Panc1 (cell line): ENCODE results near the gene RNF114. TPM values are rescaled to one million over a fixed set of nuclear protein-coding genes. Genes with fewer than 3 reads are reported as not detected.

Source experiments
- ATAC-seq: fragments of 200-7000 bp; cut with Tn5 transposase; 2 replicates; pipeline ENCODE4 v1.9.1; 2020; ENCODE audit warnings: mild to moderate bottlenecking, moderate library complexity
- Bru-seq: library from RNA; stranded (reverse); fragments of 400-500 nt; gene quantifications from one replicate; lab custom pipeline; 2021; lab: Mats Ljungman, UMichigan
- BruChase-seq, 2 experiments: library from RNA; stranded (reverse); fragments of 400-500 nt; gene quantifications; one replicate each; lab custom pipeline; 2021; lab: Mats Ljungman, UMichigan
- BruUV-seq: library from RNA; stranded (reverse); fragments of 400-500 nt; replicated peaks from 2 replicates; lab custom pipeline; 2021; lab: Mats Ljungman, UMichigan
- CTCF ChIA-PET: fragments of 300-600 bp; sonication (Branson Sonifier 250); formaldehyde crosslinking; loops from one replicate; lab custom pipeline; 2022; ENCODE audit warnings: antibody characterized with exemption; lab: Charles Lee
- POLR2A ChIA-PET: fragments of 300-600 bp; sonication (Branson Sonifier 250); formaldehyde crosslinking; loops from one replicate; lab custom pipeline; 2022; ENCODE audit warnings: antibody characterized with exemption; lab: Charles Lee
- DNase-seq: peaks from one replicate; pipeline ENCODE4 v3.0.0-alpha.2; 2010; ENCODE audit warnings: low read depth, low spot score
- H3K27ac ChIP-seq: 2 replicates; pipeline ENCODE4 v1.5.1; 2011; ENCODE audit warnings: mild to moderate bottlenecking, low read length, inconsistent platforms
- H3K27me3 ChIP-seq: fragments of 200-500 bp; sonication (Bioruptor generic); 2 replicates; pipeline ENCODE4 v1.6.0; 2014; ENCODE audit warnings: low read length, inconsistent platforms; ENCODE audit not compliant: control insufficient read depth, insufficient read depth
- H3K36me3 ChIP-seq: fragments of 200-500 bp; sonication (Bioruptor generic); 2 replicates; pipeline ENCODE4 v1.5.1; 2014; ENCODE audit warnings: inconsistent platforms, mild to moderate bottlenecking, low read length, moderate library complexity; ENCODE audit not compliant: control insufficient read depth, insufficient read depth
- H3K4me1 ChIP-seq: 2 replicates; pipeline ENCODE4 v1.5.1; 2011; ENCODE audit warnings: inconsistent platforms, mild to moderate bottlenecking, low read length, moderate library complexity; ENCODE audit not compliant: control insufficient read depth, insufficient read depth
- H3K4me3 ChIP-seq, 2 experiments: 2 replicates each; pipeline ENCODE4 v1.5.1; 2011 to 2012; ENCODE audit warnings: low read depth in 2 of 2, low read length in 2 of 2, mild to moderate bottlenecking in 2 of 2, inconsistent platforms in 1 of 2, moderate library complexity in 1 of 2
- H3K9me3 ChIP-seq: fragments of 200-500 bp; sonication (Bioruptor generic); 2 replicates; pipeline ENCODE4 v1.5.1; 2014; ENCODE audit warnings: low read depth, mild to moderate bottlenecking, inconsistent platforms, low read length, moderate library complexity; ENCODE audit not compliant: control insufficient read depth, insufficient read depth
- POLR2AphosphoS5 ChIP-seq: IDR thresholded peaks from 2 replicates; pipeline ENCODE4 v1.6.1; 2012; ENCODE audit warnings: mild to moderate bottlenecking, low read depth, low read length, moderate library complexity
- SIN3A ChIP-seq: IDR thresholded peaks from 2 replicates; pipeline ENCODE4 v1.6.1; 2012; ENCODE audit warnings: low read depth, mild to moderate bottlenecking, low read length, moderate library complexity, borderline replicate concordance; ENCODE audit not compliant: insufficient read depth
- TCF7L2 ChIP-seq: IDR thresholded peaks from 2 replicates; pipeline ENCODE4 v1.6.1; 2011; ENCODE audit warnings: mild to moderate bottlenecking, low read depth, low read length, inconsistent platforms
- in situ Hi-C: cut with HindIII; loops from 2 replicates; pipeline ENCODE4 v1.10.0; 2016; ENCODE audit warnings: low sequenced_read_pairs, low pct_unique_long_range_greater_than_20kb
- intact Hi-C: fragments of 100-400 bp; cut with micrococcal nuclease; formaldehyde crosslinking; loops from one replicate; pipeline ENCODE4 v1.10.0; 2022; ENCODE audit not compliant: unreplicated experiment
- long read RNA-seq: library from polyadenylated mRNA; unstranded; transcript quantifications from one replicate; pipeline ENCODE4 v2.0.0, GENCODE V29; 2021; ENCODE audit not compliant: unreplicated experiment
- polyA plus RNA-seq: library from polyadenylated mRNA; unstranded; fragments of >200 nt; gene quantifications from one replicate; pipeline ENCODE4 v1.2.1, GENCODE V29; 2012; ENCODE audit warnings: missing spikeins; ENCODE audit not compliant: insufficient read length
- total RNA-seq: library from RNA; stranded (reverse); gene quantifications from one replicate; pipeline ENCODE4 v1.2.1, GENCODE V29; 2021; ENCODE audit not compliant: unreplicated experiment
- TF ChIP-seq, protein P1 (sequence below): fragments of 450-650 bp; IDR thresholded peaks from 2 replicates; pipeline ENCODE4 v1.5.1; 2017; ENCODE audit warnings: mild to moderate bottlenecking
- TF ChIP-seq, protein P2 (sequence below), 2 experiments: IDR thresholded peaks; 2 replicates each; pipeline ENCODE4 v1.6.1; 2011 to 2012; ENCODE audit warnings: low read depth in 2 of 2, control low read depth in 1 of 2, low read length in 1 of 2, mild to moderate bottlenecking in 1 of 2, moderate library complexity in 1 of 2; ENCODE audit not compliant: insufficient read depth in 1 of 2

The RNF114 gene, protein sequence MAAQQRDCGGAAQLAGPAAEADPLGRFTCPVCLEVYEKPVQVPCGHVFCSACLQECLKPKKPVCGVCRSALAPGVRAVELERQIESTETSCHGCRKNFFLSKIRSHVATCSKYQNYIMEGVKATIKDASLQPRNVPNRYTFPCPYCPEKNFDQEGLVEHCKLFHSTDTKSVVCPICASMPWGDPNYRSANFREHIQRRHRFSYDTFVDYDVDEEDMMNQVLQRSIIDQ
- total RNA-seq (70.0 TPM), Bru-seq, nascent RNA (percentile 84 among the genes with signal in this experiment), BruChase-seq, experiment 1, labeled RNA remaining after a 2-hour chase (percentile 89 among the genes with signal in this experiment), BruChase-seq, experiment 2, labeled RNA remaining after a 6-hour chase (percentile 86 among the genes with signal in this experiment)
- polyA plus RNA-seq, result 71.9 TPM
- long read RNA-seq, transcript RNF114-201 (6 exons, 2,503 nt), result major isoform, 59 of 108 reads
- long read RNA-seq, partial matches to known transcripts, result 2 of 108 reads
- long read RNA-seq, other reads (novel, unspliced or antisense), result 45 of 108 reads

DNA sequence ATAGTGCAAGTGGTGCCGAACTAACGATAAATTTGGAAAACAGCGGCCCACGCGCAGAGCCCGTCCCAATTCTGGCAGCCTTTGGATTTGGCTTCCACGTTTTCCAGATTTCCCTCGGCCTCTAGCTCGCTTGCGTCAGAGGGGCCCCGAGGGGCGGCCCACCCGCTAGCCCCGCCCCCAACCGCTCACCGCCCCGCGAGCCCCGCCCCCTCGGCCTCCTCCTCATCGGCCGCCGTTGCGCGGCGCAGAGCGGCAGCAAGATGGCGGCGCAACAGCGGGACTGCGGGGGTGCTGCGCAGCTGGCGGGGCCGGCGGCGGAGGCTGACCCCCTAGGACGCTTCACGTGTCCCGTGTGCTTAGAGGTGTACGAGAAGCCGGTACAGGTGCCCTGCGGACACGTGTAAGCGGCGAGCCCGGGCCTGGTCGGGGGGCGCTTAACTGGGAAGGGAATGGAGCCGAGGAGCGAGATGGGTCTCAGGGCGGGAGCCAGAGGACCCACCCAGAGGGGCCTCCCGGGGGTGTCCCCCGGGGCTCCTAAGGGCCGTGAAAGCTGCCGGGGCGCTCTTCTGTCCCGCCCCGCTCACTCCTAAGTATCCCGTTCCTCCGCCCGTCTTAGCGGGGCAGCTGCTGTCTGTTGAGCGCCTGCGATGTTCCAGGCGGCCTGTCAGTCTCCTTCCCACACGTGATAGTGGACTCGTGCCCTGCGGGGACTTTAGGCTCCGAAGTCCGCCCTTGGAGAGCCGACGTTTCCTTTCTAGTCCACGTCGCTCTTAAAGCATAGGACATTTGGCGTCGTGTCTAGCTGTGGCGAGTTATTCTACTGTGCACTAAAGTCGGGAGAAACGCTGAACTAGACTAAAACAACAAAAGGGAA lies at the start of gene RNF114:
Gene RNF114 (plus strand): TSS at position 245 of the 874 bp plus-strand sequence. CDS start 16 bp downstream, at position 261.
- no TSS peak for BruUV-seq
- Histone ChIP-seq H3K9me3 (no peaks in the 10 kb centered on the region), H3K4me1 (peaks cover 16% of the 10 kb centered on the region), H3K27ac (peak within 1 kb of the TSS; percentile 94), H3K27me3 (no peaks in the 10 kb centered on the region), H3K4me3 (peak within 1 kb of the TSS; percentile 97 to 98), H3K36me3 (peaks cover 5% of the 10 kb centered on the region; the same call in 1 of the 2 replicates)
- ATAC-seq (peak; percentile 91), DNase-seq (no peak)
- ChIA-PET CTCF (interaction anchor here (0.6 to 2.1 kb wide), 2 partner anchors 43 to 135 kb away, joined by 4 to 7 read pairs; no protein-coding TSS in a partner anchor), POLR2A (interaction anchor here (0.5 to 0.6 kb wide), 2 partner anchors 140 to 178 kb away, joined by 3 to 8 read pairs; no protein-coding TSS in a partner anchor)
- intact Hi-C loops (no loop called here), in situ Hi-C loops (no loop called here)
- TF ChIP-seq TCF7L2, result no peak
- TF ChIP-seq, protein P1, sequence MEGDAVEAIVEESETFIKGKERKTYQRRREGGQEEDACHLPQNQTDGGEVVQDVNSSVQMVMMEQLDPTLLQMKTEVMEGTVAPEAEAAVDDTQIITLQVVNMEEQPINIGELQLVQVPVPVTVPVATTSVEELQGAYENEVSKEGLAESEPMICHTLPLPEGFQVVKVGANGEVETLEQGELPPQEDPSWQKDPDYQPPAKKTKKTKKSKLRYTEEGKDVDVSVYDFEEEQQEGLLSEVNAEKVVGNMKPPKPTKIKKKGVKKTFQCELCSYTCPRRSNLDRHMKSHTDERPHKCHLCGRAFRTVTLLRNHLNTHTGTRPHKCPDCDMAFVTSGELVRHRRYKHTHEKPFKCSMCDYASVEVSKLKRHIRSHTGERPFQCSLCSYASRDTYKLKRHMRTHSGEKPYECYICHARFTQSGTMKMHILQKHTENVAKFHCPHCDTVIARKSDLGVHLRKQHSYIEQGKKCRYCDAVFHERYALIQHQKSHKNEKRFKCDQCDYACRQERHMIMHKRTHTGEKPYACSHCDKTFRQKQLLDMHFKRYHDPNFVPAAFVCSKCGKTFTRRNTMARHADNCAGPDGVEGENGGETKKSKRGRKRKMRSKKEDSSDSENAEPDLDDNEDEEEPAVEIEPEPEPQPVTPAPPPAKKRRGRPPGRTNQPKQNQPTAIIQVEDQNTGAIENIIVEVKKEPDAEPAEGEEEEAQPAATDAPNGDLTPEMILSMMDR, result no peak
- peak; percentile 85; the same call in 1 of the 2 replicates for TF ChIP-seq SIN3A
- TF ChIP-seq, protein P2, sequence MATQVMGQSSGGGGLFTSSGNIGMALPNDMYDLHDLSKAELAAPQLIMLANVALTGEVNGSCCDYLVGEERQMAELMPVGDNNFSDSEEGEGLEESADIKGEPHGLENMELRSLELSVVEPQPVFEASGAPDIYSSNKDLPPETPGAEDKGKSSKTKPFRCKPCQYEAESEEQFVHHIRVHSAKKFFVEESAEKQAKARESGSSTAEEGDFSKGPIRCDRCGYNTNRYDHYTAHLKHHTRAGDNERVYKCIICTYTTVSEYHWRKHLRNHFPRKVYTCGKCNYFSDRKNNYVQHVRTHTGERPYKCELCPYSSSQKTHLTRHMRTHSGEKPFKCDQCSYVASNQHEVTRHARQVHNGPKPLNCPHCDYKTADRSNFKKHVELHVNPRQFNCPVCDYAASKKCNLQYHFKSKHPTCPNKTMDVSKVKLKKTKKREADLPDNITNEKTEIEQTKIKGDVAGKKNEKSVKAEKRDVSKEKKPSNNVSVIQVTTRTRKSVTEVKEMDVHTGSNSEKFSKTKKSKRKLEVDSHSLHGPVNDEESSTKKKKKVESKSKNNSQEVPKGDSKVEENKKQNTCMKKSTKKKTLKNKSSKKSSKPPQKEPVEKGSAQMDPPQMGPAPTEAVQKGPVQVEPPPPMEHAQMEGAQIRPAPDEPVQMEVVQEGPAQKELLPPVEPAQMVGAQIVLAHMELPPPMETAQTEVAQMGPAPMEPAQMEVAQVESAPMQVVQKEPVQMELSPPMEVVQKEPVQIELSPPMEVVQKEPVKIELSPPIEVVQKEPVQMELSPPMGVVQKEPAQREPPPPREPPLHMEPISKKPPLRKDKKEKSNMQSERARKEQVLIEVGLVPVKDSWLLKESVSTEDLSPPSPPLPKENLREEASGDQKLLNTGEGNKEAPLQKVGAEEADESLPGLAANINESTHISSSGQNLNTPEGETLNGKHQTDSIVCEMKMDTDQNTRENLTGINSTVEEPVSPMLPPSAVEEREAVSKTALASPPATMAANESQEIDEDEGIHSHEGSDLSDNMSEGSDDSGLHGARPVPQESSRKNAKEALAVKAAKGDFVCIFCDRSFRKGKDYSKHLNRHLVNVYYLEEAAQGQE (IDR thresholded peaks at IDR 0.05; ENCODE audit: insufficient read depth in 1 of 2, low read depth in 2 of 2, low read length in 1 of 2), result peak in 1 of 2 experiments; percentile 64; a peak in 1 of 4 replicates
- peak; percentile 92 for TF ChIP-seq POLR2AphosphoS5

DNA sequence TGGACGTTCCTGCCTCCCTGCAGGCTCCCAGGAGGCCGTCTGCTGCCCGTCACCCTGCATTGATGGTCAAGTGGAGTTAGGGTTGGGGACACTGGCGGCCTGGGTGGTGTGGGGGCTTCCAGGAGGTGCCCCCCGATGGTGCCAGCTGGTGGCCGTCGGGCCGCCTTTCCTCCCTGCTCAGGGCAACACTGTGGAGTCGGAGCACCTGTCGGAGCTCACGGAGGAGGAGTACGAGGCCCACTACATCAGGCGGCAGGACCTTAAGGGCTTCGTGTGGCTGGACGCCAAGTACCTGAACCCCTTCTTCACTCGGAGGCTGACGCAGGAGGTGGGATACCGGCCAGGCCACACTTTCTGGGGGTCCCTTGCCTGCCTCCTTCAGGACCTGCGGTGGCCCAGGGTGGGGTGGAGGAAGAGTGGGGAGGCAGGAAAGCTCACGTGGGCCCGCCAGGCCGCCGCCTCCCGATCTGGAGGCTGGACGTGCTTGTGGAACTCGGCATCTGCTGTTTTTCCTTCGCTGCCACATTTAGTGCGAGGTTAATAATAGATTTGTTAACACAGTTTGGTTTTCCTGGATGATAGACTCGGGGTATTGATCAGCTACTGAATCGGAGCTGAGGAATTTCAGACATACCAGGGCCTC lies 49.5 kb upstream of the RNF114 start:
- Histone ChIP-seq H3K27ac (no peak overlapping the region), H3K4me3 (no peak overlapping the region), H3K27me3 (no peaks in the 10 kb centered on the region), H3K4me1 (peaks cover 24% of the 10 kb centered on the region), H3K9me3 (no peaks in the 10 kb centered on the region), H3K36me3 (no peaks in the 10 kb centered on the region)
- intact Hi-C loops, result loop anchor here (5.0 kb wide), 1 partner anchor 274 kb away; no protein-coding TSS in a partner anchor
- DNase-seq (no peak), ATAC-seq (no peak)
- TF ChIP-seq POLR2AphosphoS5, result no peak
- TF ChIP-seq, protein P1, result no peak
- no peak for TF ChIP-seq TCF7L2
- TF ChIP-seq, protein P2 (IDR thresholded peaks at IDR 0.05; ENCODE audit: insufficient read depth in 1 of 2, low read depth in 2 of 2, low read length in 1 of 2), result no peak
- TF ChIP-seq SIN3A, result no peak
- ChIA-PET POLR2A (no interaction called here), CTCF (interaction anchor here (0.5 to 1.3 kb wide), 3 partner anchors 17 to 185 kb away, joined by 3 to 4 read pairs (median 3); no protein-coding TSS in a partner anchor)
- BruUV-seq, result no TSS peak
- in situ Hi-C loops, result no loop called here
